GM12891 (cell line): ENCODE measurements around the gene WDR45B.

Experiments
- DNase-seq: peaks from one replicate; pipeline ENCODE4 v3.0.0; 2011; ENCODE audit warnings: low spot score; ENCODE audit not compliant: insufficient read length
- FAIRE-seq: peaks from 2 replicates; lab custom pipeline; 2011; peaks lifted over from hg19 to GRCh38; lab: Jason Lieb, UNC
- PAX5 ChIP-seq: IDR thresholded peaks from 2 replicates; pipeline ENCODE4 v1.6.1; 2011; ENCODE audit warnings: low read length, moderate library complexity, mild to moderate bottlenecking; ENCODE audit not compliant: insufficient read depth, severe bottlenecking
- POLR2A ChIP-seq: IDR thresholded peaks from 2 replicates; pipeline ENCODE4 v1.6.1; 2011; ENCODE audit warnings: low read depth, low read length, control low read depth
- POLR2AphosphoS5 ChIP-seq: IDR thresholded peaks from 2 replicates; pipeline ENCODE4 v1.6.1; 2011; ENCODE audit warnings: low read depth, low read length, control low read depth
- POU2F2 ChIP-seq: IDR thresholded peaks from 2 replicates; pipeline ENCODE4 v1.6.1; 2011; ENCODE audit warnings: low read depth, mild to moderate bottlenecking, control low read depth, low read length, moderate library complexity
- SPI1 ChIP-seq: IDR thresholded peaks from 2 replicates; pipeline ENCODE4 v1.6.1; 2011; ENCODE audit warnings: low read depth, low read length, control low read depth
- TAF1 ChIP-seq: IDR thresholded peaks from 2 replicates; pipeline ENCODE4 v1.6.1; 2011; ENCODE audit warnings: low read depth, low read length, control low read depth

The WDR45B gene

GRCh38 chr17:82633343-82633742 lies 14.9 kb downstream of the WDR45B start:
- TF ChIP-seq POU2F2 (no peak), PAX5 (no peak), POLR2AphosphoS5 (no peak), TAF1 (no peak), SPI1 (no peak), POLR2A (no peak)

GRCh38 chr17:82632451-82632850 lies 15.8 kb downstream of the WDR45B start:
- DNase-seq (no peak), FAIRE-seq (no peak)
- TF ChIP-seq POU2F2 (no peak), POLR2A (no peak), TAF1 (no peak), POLR2AphosphoS5 (no peak), PAX5 (no peak), SPI1 (no peak)

More at GRCh38 chr17:82633343-82633742, 14.9 kb downstream of the WDR45B start:
- no peak for DNase-seq
- FAIRE-seq, result no peak

- DNase-seq, result no peak
- TF ChIP-seq SPI1 (no peak), TAF1 (no peak), POLR2A (no peak), POLR2AphosphoS5 (no peak), PAX5 (no peak), POU2F2 (no peak)
- FAIRE-seq, result no peak
These were observed 16.7 kb downstream of the WDR45B start for GRCh38 chr17:82631544-82631943.

GRCh38 chr17:82630212-82630611 lies 18.0 kb downstream of the WDR45B start:
- FAIRE-seq (no peak), DNase-seq (no peak)
- TF ChIP-seq POU2F2, result no peak
- TF ChIP-seq POLR2AphosphoS5, result no peak
- no peak for TF ChIP-seq POLR2A
- no peak for TF ChIP-seq PAX5
- TF ChIP-seq SPI1, result no peak
- no peak for TF ChIP-seq TAF1

GRCh38 chr17:82629748-82630147 lies 18.5 kb downstream of the WDR45B start:
- DNase-seq, result no peak
- FAIRE-seq, result no peak
- TF ChIP-seq TAF1 (no peak), POU2F2 (no peak), PAX5 (no peak), POLR2AphosphoS5 (no peak)

GRCh38 chr17:82627405-82627804 lies 20.8 kb downstream of the WDR45B start:
- FAIRE-seq (no peak), DNase-seq (no peak)
- TF ChIP-seq POU2F2 (no peak), POLR2AphosphoS5 (no peak), SPI1 (no peak), TAF1 (no peak), POLR2A (no peak), PAX5 (no peak)

- FAIRE-seq (no peak), DNase-seq (no peak)
- no peak for TF ChIP-seq PAX5
- TF ChIP-seq POU2F2, result no peak
- no peak for TF ChIP-seq POLR2AphosphoS5
- no peak for TF ChIP-seq SPI1
- no peak for TF ChIP-seq POLR2A
- no peak for TF ChIP-seq TAF1
These were observed 24.5 kb downstream of the WDR45B start for GRCh38 chr17:82623707-82624106.

GRCh38 chr17:82619641-82620040 lies 28.6 kb downstream of the WDR45B start:
- FAIRE-seq (no peak), DNase-seq (no peak)
- TF ChIP-seq POU2F2, result no peak
- TF ChIP-seq POLR2AphosphoS5, result no peak
- TF ChIP-seq TAF1, result no peak
- TF ChIP-seq SPI1, result no peak
- no peak for TF ChIP-seq POLR2A
- no peak for TF ChIP-seq PAX5

- TF ChIP-seq POLR2AphosphoS5 (no peak), SPI1 (no peak), POLR2A (no peak), PAX5 (no peak), POU2F2 (no peak), TAF1 (no peak)
- FAIRE-seq (no peak), DNase-seq (no peak)
These were observed 29.0 kb downstream of the WDR45B start for GRCh38 chr17:82619211-82619610.

GRCh38 chr17:82616021-82616711 lies 32.1 kb downstream of the WDR45B start:
- no peak for TF ChIP-seq POLR2A
- no peak for DNase-seq
- FAIRE-seq, result no peak
